Brain microvascular endothelial cell (primary cell): ENCODE measurements around the gene ASPHD2.
A peak's percentile ranks its signal among the peaks of the same experiment; 100 is the strongest.

ENCODE experiments used
- DNase-seq: peaks from one replicate; pipeline ENCODE4 v3.0.0-alpha.2; 2020
- H3K27ac ChIP-seq: fragments of 250-450 bp; sonication (Bioruptor Pico); 2 replicates; pipeline ENCODE4 v1.5.1; 2020; ENCODE audit warnings: mild to moderate bottlenecking, moderate library complexity
- H3K27me3 ChIP-seq: fragments of 250-450 bp; sonication (Bioruptor Pico); replicated peaks from 2 replicates; pipeline ENCODE4 v1.5.1; 2020; ENCODE audit warnings: mild to moderate bottlenecking
- H3K36me3 ChIP-seq: fragments of 250-450 bp; sonication (Bioruptor Pico); replicated peaks from 2 replicates; pipeline ENCODE4 v1.5.1; 2020; ENCODE audit warnings: mild to moderate bottlenecking
- H3K4me3 ChIP-seq: 2 replicates; pipeline ENCODE4 v1.5.1; 2011; ENCODE audit warnings: low read depth, mild to moderate bottlenecking, control low read depth, low read length, moderate library complexity
- CTCF ChIP-seq: IDR thresholded peaks from 2 replicates; pipeline ENCODE4 v1.5.1; 2011; ENCODE audit warnings: low read depth, mild to moderate bottlenecking, moderate library complexity, low read length, control low read depth, inconsistent platforms; ENCODE audit errors: missing control alignments
- in situ Hi-C: cut with HindIII; loops from 2 replicates; pipeline ENCODE4 v1.10.0; 2017; ENCODE audit warnings: low sequenced_read_pairs, low pct_ligation_motif_present

Gene ASPHD2

GRCh38 chr22:26418620-26419019 is 10.4 kb upstream of the ASPHD2 start:
- DNase-seq = no peak
- in situ Hi-C loops = no loop called here

GRCh38 chr22:26426924-26427323 is 2.1 kb upstream of the ASPHD2 start:
- Histone ChIP-seq H3K4me3 (no peak overlapping the region), H3K27ac (no peak overlapping the region), H3K36me3 (no peaks in the 10 kb centered on the region), H3K27me3 (no peaks in the 10 kb centered on the region)
- no peak for TF ChIP-seq CTCF
- no peak for DNase-seq
- in situ Hi-C loops = no loop called here

More at GRCh38 chr22:26418620-26419019, 10.4 kb upstream of the ASPHD2 start:
- no peak for TF ChIP-seq CTCF
- H3K27me3 ChIP-seq = peaks cover 3% of the 10 kb centered on the region
- no peak overlapping the region for H3K27ac ChIP-seq
- H3K36me3 ChIP-seq = no peaks in the 10 kb centered on the region
- no peak overlapping the region for H3K4me3 ChIP-seq

DNA sequence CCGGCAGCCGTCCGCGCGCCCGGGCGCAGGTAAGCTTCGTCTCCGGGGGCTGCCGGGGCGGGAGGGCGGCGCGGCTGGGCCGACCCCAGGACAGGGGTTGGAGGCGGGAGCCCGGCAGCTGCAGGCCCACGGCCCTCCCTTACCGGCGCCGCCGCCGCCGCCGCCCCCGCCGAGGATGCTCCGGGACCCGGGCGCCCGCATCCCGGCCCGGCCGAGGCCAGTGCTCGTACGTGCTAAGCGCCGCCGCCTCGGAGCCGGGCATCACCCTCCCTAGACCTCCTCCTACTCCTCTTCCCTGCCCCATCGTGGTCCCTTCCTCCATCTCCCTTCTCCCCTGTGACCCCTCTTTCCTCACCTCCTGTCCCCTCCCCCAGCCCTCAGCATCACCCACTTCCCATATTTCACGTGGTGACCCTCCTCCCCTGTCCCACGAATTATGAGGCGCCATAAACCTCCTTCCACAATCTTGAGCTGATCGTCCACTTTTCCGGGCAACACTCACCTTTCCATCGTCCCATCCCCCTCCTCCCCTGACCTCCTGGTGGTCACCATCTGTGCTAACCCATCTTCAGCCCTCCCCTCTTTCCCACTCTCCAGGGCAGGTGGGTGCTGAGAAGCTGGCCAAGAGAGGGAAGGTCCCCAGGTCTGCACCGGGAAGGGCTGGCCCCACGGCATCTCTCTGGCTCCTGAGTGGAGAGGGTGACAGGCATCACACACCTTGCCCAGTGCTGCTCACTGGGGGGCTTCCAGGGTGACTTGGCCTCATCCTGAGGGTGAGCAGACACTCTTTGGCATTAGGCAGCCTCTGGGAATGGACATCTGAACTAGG is 612 bp downstream of the ASPHD2 start:
- DNase-seq = no peak
- Histone ChIP-seq H3K36me3 (no peaks in the 10 kb centered on the region), H3K4me3 (peak overlapping the region; percentile 69), H3K27ac (no peak overlapping the region), H3K27me3 (no peaks in the 10 kb centered on the region)
- in situ Hi-C loops = no loop called here
- no peak for TF ChIP-seq CTCF

DNA sequence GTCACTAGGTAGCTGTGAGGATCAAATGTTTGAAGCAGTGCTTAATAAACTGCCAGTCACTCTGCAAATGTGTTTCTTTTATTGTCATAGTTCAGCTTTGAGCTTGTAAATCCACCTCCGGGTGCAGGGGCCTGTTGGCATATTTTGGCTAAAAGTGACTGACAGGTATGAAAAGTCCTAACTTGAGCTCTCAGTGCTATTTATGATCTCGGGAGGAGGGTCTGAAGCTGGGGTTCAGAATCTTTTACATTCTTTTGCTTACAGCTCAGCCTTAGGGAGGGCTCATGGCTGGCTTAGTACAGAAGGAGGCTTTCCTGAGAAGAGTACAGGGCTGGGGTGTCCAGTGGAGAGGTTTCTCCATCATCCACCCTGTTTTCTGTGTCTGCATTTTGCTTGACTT is 1.5 kb downstream of the ASPHD2 start:
- in situ Hi-C loops = no loop called here
- Histone ChIP-seq H3K27ac (no peak overlapping the region), H3K36me3 (no peaks in the 10 kb centered on the region), H3K27me3 (no peaks in the 10 kb centered on the region), H3K4me3 (no peak overlapping the region)
- DNase-seq = no peak
- TF ChIP-seq CTCF = no peak

- H3K4me3 ChIP-seq = no peak overlapping the region
- H3K36me3 ChIP-seq = no peaks in the 10 kb centered on the region
- no peak for DNase-seq
- no peak overlapping the region for H3K27ac ChIP-seq
- no peak for TF ChIP-seq CTCF
- H3K27me3 ChIP-seq = no peaks in the 10 kb centered on the region
- in situ Hi-C loops = no loop called here
These were observed 2.4 kb downstream of the ASPHD2 start for GRCh38 chr22:26431261-26431995.
